ENCODE results near the gene USP3.

Gene USP3

DNA sequence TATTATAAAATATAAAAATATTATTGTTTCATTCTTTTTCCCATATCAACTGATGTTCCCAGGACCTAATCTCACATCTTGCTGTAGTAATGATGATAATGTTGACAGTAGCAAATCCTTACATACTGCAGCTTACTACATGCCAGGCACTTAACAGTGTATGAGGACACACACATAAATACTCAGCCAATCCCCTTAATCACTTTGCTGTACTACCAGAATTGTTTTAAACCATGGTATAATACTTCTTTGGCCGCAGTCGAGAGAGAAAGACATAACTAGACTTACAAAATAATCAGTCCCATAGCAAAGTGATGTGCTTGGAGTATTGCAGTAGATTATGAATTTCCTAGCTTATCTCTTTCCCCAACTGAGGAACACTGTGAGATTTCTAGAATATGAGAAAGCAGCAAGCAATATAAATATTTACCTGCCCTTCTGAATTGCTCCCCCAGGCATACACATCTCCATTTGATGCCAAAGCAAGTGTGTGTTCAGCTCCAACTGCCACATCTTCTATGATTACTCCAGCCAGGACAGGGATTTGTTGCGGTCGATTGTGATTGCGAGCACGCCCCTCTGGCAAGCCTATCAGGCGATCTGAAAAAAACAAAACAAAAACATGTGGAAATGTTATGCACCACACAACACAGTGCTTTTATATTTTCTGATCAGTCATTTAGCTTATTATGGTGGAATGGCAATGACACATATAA lies 125.8 kb downstream of the USP3 start:
- Histone ChIP-seq H3F3A (ENCODE audit: control insufficient read depth, insufficient read depth) (no peaks in the 10 kb centered on the region), H3K4me3 (ENCODE audit: low read length) (no peak overlapping the region), H4K20me1 (ENCODE audit: control insufficient read depth, insufficient read depth, low read depth, low read length) (no peaks in the 10 kb centered on the region), H3K36me3 (ENCODE audit: control insufficient read depth, low read length) (peaks cover 67% of the 10 kb centered on the region), H3K27me3 (ENCODE audit: control insufficient read depth, low read length) (no peaks in the 10 kb centered on the region), H3K4me1 (ENCODE audit: control insufficient read depth, low read length) (no peaks in the 10 kb centered on the region), H3K27ac (ENCODE audit: low read depth, low read length) (no peak overlapping the region), H3K79me2 (ENCODE audit: control insufficient read depth, low read length) (no peaks in the 10 kb centered on the region), H3K9me3 (ENCODE audit: control insufficient read depth, insufficient read depth, low read length) (no peaks in the 10 kb centered on the region), H3K4me2 (ENCODE audit: low read length) (no peak overlapping the region), H3K9me2 (replicated peaks; ENCODE audit: control insufficient read depth, low read length) (no peaks in the 10 kb centered on the region)
- TF ChIP-seq, protein P1, sequence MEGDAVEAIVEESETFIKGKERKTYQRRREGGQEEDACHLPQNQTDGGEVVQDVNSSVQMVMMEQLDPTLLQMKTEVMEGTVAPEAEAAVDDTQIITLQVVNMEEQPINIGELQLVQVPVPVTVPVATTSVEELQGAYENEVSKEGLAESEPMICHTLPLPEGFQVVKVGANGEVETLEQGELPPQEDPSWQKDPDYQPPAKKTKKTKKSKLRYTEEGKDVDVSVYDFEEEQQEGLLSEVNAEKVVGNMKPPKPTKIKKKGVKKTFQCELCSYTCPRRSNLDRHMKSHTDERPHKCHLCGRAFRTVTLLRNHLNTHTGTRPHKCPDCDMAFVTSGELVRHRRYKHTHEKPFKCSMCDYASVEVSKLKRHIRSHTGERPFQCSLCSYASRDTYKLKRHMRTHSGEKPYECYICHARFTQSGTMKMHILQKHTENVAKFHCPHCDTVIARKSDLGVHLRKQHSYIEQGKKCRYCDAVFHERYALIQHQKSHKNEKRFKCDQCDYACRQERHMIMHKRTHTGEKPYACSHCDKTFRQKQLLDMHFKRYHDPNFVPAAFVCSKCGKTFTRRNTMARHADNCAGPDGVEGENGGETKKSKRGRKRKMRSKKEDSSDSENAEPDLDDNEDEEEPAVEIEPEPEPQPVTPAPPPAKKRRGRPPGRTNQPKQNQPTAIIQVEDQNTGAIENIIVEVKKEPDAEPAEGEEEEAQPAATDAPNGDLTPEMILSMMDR (IDR thresholded peaks at IDR 0.05; ENCODE audit: low read depth, low read length, poor library complexity, severe bottlenecking), result no peak
- TF ChIP-seq EZH2phosphoT487 (IDR thresholded peaks at IDR 0.05; ENCODE audit: borderline replicate concordance, low read length), result no peak

DNA sequence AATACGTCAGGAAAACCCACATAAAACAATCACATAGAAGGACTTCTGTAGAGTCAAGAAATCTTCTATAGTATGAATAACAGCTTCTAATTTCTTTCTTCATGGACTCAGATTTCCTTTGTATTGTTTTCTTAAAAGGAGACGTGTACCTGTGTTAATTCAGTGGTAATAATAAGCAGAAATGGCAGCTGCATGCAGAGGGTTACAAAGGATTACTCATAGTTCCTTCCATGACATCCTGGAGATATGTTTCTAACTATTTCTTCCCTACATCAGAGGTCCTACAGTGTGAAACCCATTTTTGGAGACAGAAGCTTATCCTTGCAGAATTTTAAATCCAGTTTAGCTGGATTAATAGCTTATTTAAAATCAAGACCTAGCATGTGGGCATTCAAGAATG lies 128.9 kb downstream of the USP3 start:
- no peaks in the 10 kb centered on the region for H3K9me2 ChIP-seq (replicated peaks; ENCODE audit: control insufficient read depth, low read length)
- no peak overlapping the region for H3K4me2 ChIP-seq (ENCODE audit: low read length)
- no peaks in the 10 kb centered on the region for H4K20me1 ChIP-seq (ENCODE audit: control insufficient read depth, insufficient read depth, low read depth, low read length)
- TF ChIP-seq EZH2phosphoT487 (IDR thresholded peaks at IDR 0.05; ENCODE audit: borderline replicate concordance, low read length), result no peak
- TF ChIP-seq, protein P1 (IDR thresholded peaks at IDR 0.05; ENCODE audit: low read depth, low read length, poor library complexity, severe bottlenecking), result no peak
- H3K79me2 ChIP-seq (ENCODE audit: control insufficient read depth, low read length), result no peaks in the 10 kb centered on the region
- H3K4me3 ChIP-seq (ENCODE audit: low read length), result no peak overlapping the region
- no peaks in the 10 kb centered on the region for H3K27me3 ChIP-seq (ENCODE audit: control insufficient read depth, low read length)
- peaks cover 64% of the 10 kb centered on the region for H3K36me3 ChIP-seq (ENCODE audit: control insufficient read depth, low read length)
- no peak overlapping the region for H3K27ac ChIP-seq (ENCODE audit: low read depth, low read length)
- no peaks in the 10 kb centered on the region for H3K9me3 ChIP-seq (ENCODE audit: control insufficient read depth, insufficient read depth, low read length)
- H3F3A ChIP-seq (ENCODE audit: control insufficient read depth, insufficient read depth), result no peaks in the 10 kb centered on the region
- H3K4me1 ChIP-seq (ENCODE audit: control insufficient read depth, low read length), result no peaks in the 10 kb centered on the region

DNA sequence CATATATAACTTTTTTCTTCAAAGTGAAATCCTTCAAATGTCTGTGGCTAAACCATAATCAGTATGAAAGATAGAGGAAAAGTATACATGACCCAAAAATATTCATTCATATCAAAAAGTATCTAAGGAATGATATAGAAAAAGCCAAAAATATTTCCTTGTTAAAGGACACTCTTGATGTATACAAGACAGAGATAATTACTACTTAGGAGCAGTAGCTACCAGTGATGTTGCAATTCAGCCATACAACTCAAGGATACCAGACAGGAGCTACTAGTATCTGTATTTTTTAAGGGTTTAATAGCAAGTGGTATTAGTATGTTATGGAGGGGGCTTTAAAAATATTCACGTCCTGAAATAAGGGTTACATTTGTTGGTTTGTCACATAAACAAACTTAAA lies 129.8 kb downstream of the USP3 start:
- no peaks in the 10 kb centered on the region for H3K27me3 ChIP-seq (ENCODE audit: control insufficient read depth, low read length)
- peaks cover 64% of the 10 kb centered on the region for H3K36me3 ChIP-seq (ENCODE audit: control insufficient read depth, low read length)

More for the DNA sequence above, 129.8 kb downstream of the USP3 start:
- no peak overlapping the region for H3K4me3 ChIP-seq (ENCODE audit: low read length)
- no peak for TF ChIP-seq EZH2phosphoT487 (IDR thresholded peaks at IDR 0.05; ENCODE audit: borderline replicate concordance, low read length)
- TF ChIP-seq, protein P1 (IDR thresholded peaks at IDR 0.05; ENCODE audit: low read depth, low read length, poor library complexity, severe bottlenecking), result no peak
- no peaks in the 10 kb centered on the region for H3K4me1 ChIP-seq (ENCODE audit: control insufficient read depth, low read length)
- no peak overlapping the region for H3K4me2 ChIP-seq (ENCODE audit: low read length)
- H3K79me2 ChIP-seq (ENCODE audit: control insufficient read depth, low read length), result no peaks in the 10 kb centered on the region
- no peak overlapping the region for H3K27ac ChIP-seq (ENCODE audit: low read depth, low read length)
- H4K20me1 ChIP-seq (ENCODE audit: control insufficient read depth, insufficient read depth, low read depth, low read length), result no peaks in the 10 kb centered on the region
- no peaks in the 10 kb centered on the region for H3K9me3 ChIP-seq (ENCODE audit: control insufficient read depth, insufficient read depth, low read length)
- no peaks in the 10 kb centered on the region for H3K9me2 ChIP-seq (replicated peaks; ENCODE audit: control insufficient read depth, low read length)
- no peaks in the 10 kb centered on the region for H3F3A ChIP-seq (ENCODE audit: control insufficient read depth, insufficient read depth)

Measured in DOHH2 (cell line).